Measurements from ENCODE around the gene CCHCR1. TPM values are rescaled to one million over a fixed set of nuclear protein-coding genes. Genes with fewer than 3 reads are reported as not detected.

CCHCR1 gene
- total and polyA plus RNA-seq, 9 of the 15 experiments (the other 6 are each of a cell fraction or from before 2014, with no cell fraction given): 1.2 to 47.3 (median 32.0) TPM

DNA sequence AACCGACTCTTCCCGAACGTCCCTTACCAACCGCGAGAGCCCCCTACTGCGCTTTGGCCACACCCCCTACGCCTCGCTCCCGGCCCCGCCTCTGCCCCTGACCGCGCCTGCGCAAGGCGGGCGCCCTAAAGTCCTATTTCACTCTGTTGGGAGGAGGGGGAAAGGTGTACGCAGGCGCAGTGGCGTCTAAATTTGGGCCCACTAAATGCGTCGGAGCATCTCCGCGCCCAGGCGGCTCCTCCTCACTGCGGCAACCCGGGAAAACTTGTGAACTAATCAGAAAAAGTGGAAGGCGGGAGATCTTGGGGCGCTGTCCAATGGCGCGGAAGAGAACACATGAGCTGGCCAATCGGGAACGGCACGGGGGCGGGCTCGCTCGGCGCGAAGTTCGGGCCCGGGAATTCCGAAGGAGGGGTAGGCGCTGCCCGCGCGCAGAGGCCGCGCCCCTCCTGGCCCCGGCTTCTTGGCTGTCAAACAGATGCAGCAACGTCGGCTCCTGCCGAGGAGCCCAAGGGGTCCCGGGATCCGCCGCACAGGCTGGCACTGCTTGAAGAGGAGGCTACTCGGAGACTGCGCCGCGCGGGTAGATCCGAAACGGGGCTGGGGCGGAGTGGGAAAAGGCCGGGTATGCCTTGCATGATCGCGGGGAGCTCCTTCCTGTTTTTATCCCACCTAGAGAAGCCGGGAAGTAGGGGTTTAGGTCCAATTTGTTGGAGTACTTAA lies 699 bp upstream of the CCHCR1 start, which contains the start of gene TCF19 (continued):
- TF ChIP-seq, protein P1, sequence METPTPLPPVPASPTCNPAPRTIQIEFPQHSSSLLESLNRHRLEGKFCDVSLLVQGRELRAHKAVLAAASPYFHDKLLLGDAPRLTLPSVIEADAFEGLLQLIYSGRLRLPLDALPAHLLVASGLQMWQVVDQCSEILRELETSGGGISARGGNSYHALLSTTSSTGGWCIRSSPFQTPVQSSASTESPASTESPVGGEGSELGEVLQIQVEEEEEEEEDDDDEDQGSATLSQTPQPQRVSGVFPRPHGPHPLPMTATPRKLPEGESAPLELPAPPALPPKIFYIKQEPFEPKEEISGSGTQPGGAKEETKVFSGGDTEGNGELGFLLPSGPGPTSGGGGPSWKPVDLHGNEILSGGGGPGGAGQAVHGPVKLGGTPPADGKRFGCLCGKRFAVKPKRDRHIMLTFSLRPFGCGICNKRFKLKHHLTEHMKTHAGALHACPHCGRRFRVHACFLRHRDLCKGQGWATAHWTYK (CRISPR knock-in tag; IDR thresholded peaks at IDR 0.05): no peak
- no peak for TF ChIP-seq NCOA6 (IDR thresholded peaks at IDR 0.05)
- no peak for TF ChIP-seq MECOM (CRISPR knock-in tag; IDR thresholded peaks at IDR 0.05)
- TF ChIP-seq, protein P2, sequence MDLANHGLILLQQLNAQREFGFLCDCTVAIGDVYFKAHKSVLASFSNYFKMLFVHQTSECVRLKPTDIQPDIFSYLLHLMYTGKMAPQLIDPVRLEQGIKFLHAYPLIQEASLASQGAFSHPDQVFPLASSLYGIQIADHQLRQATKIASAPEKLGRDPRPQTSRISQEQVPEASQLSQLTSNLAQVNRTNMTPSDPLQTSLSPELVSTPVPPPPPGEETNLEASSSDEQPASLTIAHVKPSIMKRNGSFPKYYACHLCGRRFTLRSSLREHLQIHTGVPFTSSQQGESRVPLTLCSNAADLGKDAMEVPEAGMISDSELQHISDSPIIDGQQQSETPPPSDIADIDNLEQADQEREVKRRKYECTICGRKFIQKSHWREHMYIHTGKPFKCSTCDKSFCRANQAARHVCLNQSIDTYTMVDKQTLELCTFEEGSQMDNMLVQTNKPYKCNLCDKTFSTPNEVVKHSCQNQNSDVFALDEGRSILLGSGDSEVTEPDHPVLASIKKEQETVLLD (IDR thresholded peaks at IDR 0.05): peak; percentile 96
- no peak for TF ChIP-seq BRD9 (IDR thresholded peaks at IDR 0.05; ENCODE audit: low read depth, partially characterized antibody)
- no peak for TF ChIP-seq BDP1 (IDR thresholded peaks at IDR 0.05; ENCODE audit: insufficient read depth, insufficient read length)
- TF ChIP-seq ZKSCAN8 (CRISPR knock-in tag; IDR thresholded peaks at IDR 0.05): no peak
- TF ChIP-seq FOXK1 (CRISPR knock-in tag; IDR thresholded peaks at IDR 0.05; ENCODE audit: borderline replicate concordance): no peak
- TF ChIP-seq ZNF282 (CRISPR knock-in tag; IDR thresholded peaks at IDR 0.05): no peak
- TF ChIP-seq, protein P3, sequence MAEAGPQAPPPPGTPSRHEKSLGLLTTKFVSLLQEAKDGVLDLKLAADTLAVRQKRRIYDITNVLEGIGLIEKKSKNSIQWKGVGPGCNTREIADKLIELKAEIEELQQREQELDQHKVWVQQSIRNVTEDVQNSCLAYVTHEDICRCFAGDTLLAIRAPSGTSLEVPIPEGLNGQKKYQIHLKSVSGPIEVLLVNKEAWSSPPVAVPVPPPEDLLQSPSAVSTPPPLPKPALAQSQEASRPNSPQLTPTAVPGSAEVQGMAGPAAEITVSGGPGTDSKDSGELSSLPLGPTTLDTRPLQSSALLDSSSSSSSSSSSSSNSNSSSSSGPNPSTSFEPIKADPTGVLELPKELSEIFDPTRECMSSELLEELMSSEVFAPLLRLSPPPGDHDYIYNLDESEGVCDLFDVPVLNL (CRISPR knock-in tag; IDR thresholded peaks at IDR 0.05; ENCODE audit: low read depth): peak; percentile 94
- TF ChIP-seq CREM (IDR thresholded peaks at IDR 0.05; ENCODE audit: low read depth): no peak; the same call in none of the 2 replicates
- TF ChIP-seq, protein P4, sequence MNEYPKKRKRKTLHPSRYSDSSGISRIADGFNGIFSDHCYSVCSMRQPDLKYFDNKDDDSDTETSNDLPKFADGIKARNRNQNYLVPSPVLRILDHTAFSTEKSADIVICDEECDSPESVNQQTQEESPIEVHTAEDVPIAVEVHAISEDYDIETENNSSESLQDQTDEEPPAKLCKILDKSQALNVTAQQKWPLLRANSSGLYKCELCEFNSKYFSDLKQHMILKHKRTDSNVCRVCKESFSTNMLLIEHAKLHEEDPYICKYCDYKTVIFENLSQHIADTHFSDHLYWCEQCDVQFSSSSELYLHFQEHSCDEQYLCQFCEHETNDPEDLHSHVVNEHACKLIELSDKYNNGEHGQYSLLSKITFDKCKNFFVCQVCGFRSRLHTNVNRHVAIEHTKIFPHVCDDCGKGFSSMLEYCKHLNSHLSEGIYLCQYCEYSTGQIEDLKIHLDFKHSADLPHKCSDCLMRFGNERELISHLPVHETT (CRISPR knock-in tag; conservative IDR thresholded peaks at IDR 0.05 in 1 of 2, IDR thresholded peaks at IDR 0.05 in 1 of 2): no peak
- no peak for TF ChIP-seq ILK (tag; IDR thresholded peaks at IDR 0.05; ENCODE audit: borderline replicate concordance, low read depth)
- TF ChIP-seq FOXJ3 (CRISPR knock-in tag; IDR thresholded peaks at IDR 0.05): no peak
- TF ChIP-seq, protein P5, sequence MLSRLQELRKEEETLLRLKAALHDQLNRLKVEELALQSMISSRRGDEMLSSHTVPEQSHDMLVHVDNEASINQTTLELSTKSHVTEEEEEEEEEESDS (CRISPR knock-in tag; IDR thresholded peaks at IDR 0.05): no peak
- peak; percentile 20 for TF ChIP-seq CCNT2 (IDR thresholded peaks at IDR 0.05; ENCODE audit: borderline replicate concordance, extremely low read depth, insufficient read length, low read depth, low read length)
- TF ChIP-seq HMGN3 (IDR thresholded peaks at IDR 0.05; ENCODE audit: borderline replicate concordance, extremely low read depth, insufficient read length, low read depth, low read length): peak; percentile 63
- no peak for TF ChIP-seq MED1 (CRISPR knock-in tag; IDR thresholded peaks at IDR 0.05; ENCODE audit: borderline replicate concordance)
- TF ChIP-seq GTF2A2 (tag; IDR thresholded peaks at IDR 0.05): no peak
- TF ChIP-seq, protein P6, sequence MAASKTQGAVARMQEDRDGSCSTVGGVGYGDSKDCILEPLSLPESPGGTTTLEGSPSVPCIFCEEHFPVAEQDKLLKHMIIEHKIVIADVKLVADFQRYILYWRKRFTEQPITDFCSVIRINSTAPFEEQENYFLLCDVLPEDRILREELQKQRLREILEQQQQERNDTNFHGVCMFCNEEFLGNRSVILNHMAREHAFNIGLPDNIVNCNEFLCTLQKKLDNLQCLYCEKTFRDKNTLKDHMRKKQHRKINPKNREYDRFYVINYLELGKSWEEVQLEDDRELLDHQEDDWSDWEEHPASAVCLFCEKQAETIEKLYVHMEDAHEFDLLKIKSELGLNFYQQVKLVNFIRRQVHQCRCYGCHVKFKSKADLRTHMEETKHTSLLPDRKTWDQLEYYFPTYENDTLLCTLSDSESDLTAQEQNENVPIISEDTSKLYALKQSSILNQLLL (CRISPR knock-in tag; IDR thresholded peaks at IDR 0.05; ENCODE audit: borderline replicate concordance): no peak
- peak; percentile 93 for TF ChIP-seq MEIS2 (IDR thresholded peaks at IDR 0.05; ENCODE audit: partially characterized antibody)
